Activated effector memory CD4-positive, alpha-beta T cell treated with Interleukin-2 at 50 U/mL for 16 hours (primary cell): ENCODE measurements around the gene HGF.

Experiments used
- DNase-seq: peaks from one replicate; pipeline ENCODE4 v3.0.0-alpha.2; 2020

Gene HGF

GRCh38 chr7:81715984-81716588, 53.8 kb downstream of the HGF start:
- DNase-seq, result no peak

DNA sequence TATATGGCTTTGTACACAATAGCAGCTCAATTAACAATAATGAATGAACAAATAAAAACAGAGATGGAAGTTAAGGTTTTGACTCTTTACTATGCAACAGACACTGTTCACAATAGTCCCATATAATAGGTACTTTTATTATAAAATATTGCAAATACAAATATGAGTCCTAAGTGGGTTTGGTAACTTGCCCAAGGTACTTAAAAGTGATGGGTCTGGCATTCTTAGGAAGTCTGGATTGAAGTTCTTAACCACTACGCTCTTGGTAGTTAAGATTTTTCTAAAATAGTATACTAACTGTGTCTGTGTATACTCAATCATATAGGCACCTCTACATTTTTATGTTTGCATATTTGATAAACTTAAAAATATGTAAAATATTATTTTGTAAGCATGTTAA, 55.5 kb downstream of the HGF start:
- DNase-seq, result no peak

GRCh38 chr7:81710751-81711150, 59.1 kb downstream of the HGF start:
- no peak for DNase-seq

GRCh38 chr7:81709836-81710235, 60.0 kb downstream of the HGF start:
- DNase-seq, result no peak

DNA sequence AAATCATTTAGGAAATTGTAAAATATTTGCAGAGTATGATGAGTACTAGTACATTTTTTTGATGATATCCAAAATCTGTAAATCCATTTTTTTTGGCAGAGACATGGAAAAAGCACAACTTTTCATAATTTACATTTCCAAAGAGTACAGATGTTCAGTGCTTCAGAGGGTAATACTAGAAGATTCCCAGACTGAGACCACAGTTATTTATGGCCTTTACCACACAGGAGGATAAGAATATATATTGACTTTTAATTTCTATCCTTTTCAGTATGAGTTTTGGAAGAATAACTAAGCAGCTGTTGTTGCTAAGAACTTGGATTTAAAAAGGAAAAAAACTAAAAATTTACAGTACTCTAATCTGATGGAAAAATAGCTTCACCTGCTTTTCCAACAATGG, 61.9 kb downstream of the HGF start:
- DNase-seq, result no peak

DNA sequence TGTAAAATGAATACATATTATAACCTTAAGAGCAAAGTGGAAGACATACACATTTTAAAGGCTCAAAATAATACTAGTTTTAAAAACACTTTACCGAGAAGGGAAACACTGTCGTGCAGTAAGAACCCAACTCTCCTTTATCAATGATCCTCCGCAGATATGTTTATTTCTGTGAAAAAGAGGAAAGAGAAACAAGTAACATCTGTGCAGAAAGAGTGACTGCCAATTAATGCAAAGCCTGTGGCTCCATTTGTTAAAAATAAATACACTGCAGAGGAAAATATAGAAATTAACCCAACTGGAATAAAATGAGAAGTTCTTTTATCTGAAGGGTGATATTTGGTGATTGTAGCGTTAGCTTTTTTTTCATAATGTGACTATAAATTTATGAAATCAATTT, 62.7 kb downstream of the HGF start:
- no peak for DNase-seq

DNA sequence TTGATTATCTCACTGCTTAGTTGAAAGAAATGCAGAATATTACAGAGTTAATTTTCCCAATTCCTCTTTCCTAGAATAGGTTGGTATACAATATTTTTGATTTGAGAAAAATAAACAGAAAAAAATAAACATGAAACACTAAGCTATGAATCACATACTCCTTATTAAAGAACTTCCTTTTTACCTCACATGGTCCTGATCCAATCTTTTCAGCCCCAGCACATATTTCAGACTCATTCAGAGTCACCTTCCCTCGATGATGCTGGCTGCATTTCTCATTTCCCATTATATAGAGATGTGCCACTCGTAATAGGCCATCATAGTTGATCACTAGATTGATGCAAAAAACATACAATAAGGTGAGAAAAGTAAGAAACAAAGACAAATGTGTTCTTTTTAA, 64.6 kb downstream of the HGF start:
- DNase-seq, result no peak

GRCh38 chr7:81704595-81704994, 65.3 kb downstream of the HGF start:
- DNase-seq, result no peak

GRCh38 chr7:81698965-81699364, 70.9 kb downstream of the HGF start:
- no peak for DNase-seq

- DNase-seq, result no peak
Observed at GRCh38 chr7:81694711-81695110, 75.1 kb downstream of the HGF start.

DNA sequence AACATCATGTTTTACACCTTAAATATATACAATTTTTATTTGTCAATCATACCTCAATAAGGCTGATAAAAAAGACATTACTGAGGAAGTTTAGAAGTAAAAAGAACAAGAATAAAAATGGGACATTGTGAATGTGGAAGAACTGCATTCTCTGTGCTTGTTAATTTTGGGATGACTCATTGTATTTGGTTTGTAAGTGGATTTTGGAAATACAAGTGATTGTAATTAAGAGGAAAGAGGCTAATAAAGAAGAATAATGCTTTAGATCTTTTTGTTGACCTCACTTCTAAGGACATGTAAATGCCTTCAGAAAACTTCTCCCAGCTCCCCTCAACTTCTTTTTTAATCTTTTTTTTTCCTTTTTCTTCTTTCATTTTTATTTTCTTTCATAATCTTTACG, 76.0 kb downstream of the HGF start:
- no peak for DNase-seq

DNA sequence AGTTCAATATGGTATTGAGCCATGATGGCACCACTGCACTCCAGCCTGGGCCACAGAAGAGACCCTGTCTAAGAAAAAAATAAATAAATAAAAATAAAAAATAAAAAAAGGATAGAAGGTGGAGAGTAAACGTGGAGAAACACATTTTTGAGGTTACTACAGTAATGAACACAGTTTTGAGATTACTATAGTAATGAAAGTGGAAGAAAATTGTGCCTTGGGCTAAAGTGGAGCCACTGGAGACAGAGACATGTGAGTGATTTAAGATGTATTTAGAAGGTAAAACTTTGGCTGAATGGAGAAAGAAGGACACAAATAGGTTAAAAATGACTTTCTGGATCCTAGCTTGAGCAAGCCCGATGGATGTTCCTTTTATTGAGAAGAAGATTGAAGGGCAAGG, 76.8 kb downstream of the HGF start:
- no peak for DNase-seq

GRCh38 chr7:81692146-81692905, 77.5 kb downstream of the HGF start:
- DNase-seq, result no peak

- no peak for DNase-seq
Observed at GRCh38 chr7:81691199-81691821, 78.5 kb downstream of the HGF start.

DNA sequence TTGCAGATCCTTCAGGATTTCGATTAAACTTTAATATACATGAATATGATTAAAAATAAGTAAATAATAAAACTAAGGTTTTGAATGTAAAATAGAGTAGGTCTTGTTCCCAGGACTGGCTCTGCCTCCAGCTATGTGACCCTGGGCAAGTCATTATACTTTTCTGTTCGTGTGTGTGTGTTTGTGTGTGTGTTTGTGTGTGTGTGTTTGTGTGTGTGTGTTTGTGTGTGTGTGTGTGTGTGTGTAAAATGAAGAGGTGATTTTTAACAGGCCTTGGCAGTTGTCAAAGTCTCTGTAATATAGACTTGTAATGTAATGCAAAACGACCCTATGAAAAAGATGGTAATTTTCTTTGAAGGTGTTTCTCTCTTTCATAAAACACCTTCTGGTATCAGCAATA, 79.2 kb downstream of the HGF start:
- DNase-seq, result no peak

DNA sequence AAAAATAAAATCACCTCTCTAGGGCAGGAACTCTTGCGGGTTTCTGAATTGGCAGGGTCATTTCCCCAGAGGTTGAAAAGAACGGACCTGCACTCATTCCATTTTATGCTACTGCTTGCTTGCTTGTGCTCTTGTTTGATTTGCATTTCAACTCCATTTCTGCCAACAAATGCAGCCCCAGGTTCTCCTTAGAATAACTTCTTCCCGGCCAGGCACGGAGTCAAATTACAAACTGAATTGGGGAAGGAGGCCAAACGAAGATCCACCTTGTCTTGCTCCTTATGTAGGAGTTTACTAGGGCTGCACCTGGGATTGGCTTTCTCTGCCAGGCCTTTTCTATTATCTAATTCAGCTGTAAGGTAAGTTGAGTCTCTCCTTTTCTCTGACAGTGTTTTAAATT, 79.6 kb downstream of the HGF start:
- DNase-seq, result no peak

GRCh38 chr7:81688622-81689411, 81.0 kb downstream of the HGF start:
- no peak for DNase-seq

DNA sequence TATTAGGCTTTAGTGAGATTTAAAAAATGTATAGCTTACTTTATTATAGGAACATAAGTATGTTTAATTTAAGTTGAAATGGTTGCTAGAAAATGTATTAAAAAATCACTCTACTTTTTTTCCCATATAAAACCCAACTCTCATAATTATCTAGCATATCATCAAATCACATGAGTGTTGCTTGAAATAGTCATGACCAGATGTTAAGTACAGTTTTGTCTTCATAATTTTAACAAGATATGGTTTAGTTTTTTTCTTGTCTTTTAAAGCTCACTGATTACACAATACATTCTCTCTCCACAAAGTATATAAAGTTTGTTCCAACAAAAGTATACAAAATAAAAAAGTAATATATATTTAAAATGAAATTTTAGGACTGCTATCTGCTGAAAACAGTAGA, 82.8 kb downstream of the HGF start:
- DNase-seq, result no peak

DNA sequence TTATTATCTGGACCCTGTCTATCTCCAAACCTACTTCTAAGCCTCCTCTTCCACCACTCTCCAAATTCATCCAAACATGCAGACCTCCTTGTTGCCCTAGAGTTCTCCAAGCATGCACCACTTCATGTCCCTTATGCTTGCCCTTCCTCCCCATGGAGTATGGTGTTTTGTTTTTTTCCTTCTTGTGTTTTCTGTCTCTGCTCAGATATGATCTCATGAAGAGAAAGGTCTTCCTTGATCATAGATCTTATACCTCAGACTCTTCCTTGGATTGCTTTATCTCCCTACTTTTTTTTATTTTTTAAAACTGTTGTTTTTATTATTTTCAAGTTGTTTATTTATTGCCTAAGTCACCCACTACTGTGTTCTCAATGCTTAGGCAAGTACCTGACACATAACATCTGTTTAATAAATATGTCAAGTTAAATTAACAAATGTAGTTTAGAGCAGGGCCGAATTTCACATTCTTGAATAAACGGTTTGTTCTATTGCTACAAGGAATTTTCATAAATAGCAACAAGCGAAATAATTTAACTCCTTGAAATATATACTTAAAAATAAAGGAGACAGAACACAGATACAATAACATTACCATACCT, 84.5 kb downstream of the HGF start:
- no peak for DNase-seq

DNA sequence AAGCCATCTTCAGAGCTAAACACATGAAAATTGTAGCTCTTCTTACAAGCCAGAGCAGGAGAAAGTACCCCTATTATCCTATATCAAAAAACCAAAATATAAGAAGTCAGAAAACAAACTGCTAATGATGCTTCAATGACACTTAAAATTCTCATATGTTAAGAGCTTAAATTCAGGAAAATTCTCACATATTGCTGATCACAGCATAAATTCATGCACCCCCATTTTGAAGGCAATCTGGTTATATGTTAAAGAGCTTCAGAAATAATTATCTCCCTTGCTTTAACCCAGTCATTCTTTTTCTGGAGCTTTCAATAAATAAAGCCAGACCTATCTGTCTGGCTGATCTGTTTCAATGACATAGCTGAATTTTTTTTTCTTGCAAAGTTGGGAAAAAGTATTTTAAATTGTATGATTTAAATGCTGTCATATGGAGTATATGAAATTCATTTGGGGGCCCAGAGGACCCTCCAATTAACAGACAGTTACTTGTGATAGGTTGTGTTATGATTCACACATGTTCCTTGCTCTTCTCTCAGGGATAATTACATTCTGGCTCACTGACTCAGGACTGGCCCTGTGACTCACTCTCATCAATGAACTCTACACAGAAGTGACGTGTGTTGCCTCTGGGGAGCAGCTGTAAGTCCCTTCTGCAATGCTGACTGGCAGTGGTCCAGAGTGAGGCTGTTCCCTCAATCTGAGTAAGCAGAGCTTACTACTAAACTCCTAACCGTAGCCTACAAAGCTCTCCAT, 85.2 kb downstream of the HGF start:
- DNase-seq, result no peak

DNA sequence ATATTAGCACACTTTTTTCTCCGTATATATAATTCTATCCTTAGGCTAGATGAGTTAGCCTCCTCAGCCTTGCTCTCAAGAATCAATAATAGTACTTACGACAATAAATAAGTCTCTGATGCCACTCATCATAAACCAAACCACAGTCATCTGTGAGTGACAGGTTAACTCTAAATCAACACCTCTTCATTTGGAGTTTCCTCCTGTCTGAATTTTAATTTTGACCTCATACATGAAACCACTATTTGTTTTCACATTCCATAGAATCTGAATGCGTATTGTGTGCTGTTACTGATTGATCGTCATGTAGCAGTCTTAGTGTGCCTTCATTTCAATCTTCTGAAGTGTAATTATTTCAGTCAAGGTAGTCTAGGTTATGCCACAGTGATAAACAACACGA, 85.8 kb downstream of the HGF start:
- no peak for DNase-seq

GRCh38 chr7:81682873-81683272, 87.0 kb downstream of the HGF start:
- DNase-seq, result no peak

DNA sequence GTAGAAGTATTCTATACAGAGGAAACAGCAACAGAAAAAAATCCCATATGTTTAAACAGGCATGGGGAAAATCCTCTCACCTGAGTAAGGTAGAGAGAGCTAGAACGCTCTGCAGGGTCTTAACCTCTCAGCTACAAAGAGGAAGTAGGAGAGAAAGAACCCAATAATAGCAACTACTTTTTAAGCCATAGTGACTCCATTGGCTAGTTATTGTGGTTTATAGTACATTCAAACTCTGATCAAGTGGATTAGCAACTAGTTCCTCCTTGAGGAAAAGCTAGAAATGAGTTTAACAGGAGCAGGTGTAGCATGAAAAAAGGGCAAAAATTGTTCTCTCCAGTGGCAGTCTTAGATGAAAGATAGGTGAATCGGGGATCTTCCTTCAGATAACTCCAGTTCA, 89.7 kb downstream of the HGF start:
- no peak for DNase-seq
